H9 (cell line): ENCODE results near the gene GABRB2. TPM values are rescaled to one million over a fixed set of nuclear protein-coding genes. Genes with fewer than 3 reads are reported as not detected.

Experiments used
- DNase-seq: peaks from one replicate; pipeline ENCODE4 v3.0.0-alpha.2; 2017
- H2AFZ ChIP-seq: one replicate; pipeline ENCODE4 v1.6.1; 2013; ENCODE audit warnings: mild to moderate bottlenecking, low read length, control low read depth, moderate library complexity
- H2AK5ac ChIP-seq: 2 replicates; pipeline ENCODE4 v1.6.1; 2013; ENCODE audit warnings: low read length, control low read depth, mixed read lengths; ENCODE audit not compliant: insufficient read length
- H2BK120ac ChIP-seq: one replicate; pipeline ENCODE4 v1.6.1; 2013; ENCODE audit warnings: low read depth, mild to moderate bottlenecking, low read length, control low read depth, inconsistent platforms; ENCODE audit not compliant: poor library complexity, severe bottlenecking
- H2BK12ac ChIP-seq: 2 replicates; pipeline ENCODE4 v1.6.1; 2013; ENCODE audit warnings: low read length, control low read depth, mixed read lengths, low read depth; ENCODE audit not compliant: insufficient read length
- H2BK15ac ChIP-seq: 2 replicates; pipeline ENCODE4 v1.6.1; 2013; ENCODE audit warnings: low read depth, low read length, control low read depth
- H2BK20ac ChIP-seq: one replicate; pipeline ENCODE4 v1.6.1; 2013; ENCODE audit warnings: low read depth, mild to moderate bottlenecking, low read length, control low read depth, inconsistent platforms; ENCODE audit not compliant: poor library complexity, severe bottlenecking
- H2BK5ac ChIP-seq: 2 replicates; pipeline ENCODE4 v1.6.1; 2013; ENCODE audit warnings: low read length, control low read depth, mixed read lengths; ENCODE audit not compliant: insufficient read length
- H3K14ac ChIP-seq: 2 replicates; pipeline ENCODE4 v1.6.1; 2013; ENCODE audit warnings: low read length, control low read depth; ENCODE audit not compliant: insufficient read depth
- H3K18ac ChIP-seq: 2 replicates; pipeline ENCODE4 v1.6.1; 2013; ENCODE audit warnings: low read depth, mild to moderate bottlenecking, mixed read lengths, low read length, control low read depth; ENCODE audit not compliant: insufficient read length
- H3K23ac ChIP-seq: 2 replicates; pipeline ENCODE4 v1.6.1; 2013; ENCODE audit warnings: low read length, control low read depth, mixed read lengths, low read depth; ENCODE audit not compliant: insufficient read length
- H3K23me2 ChIP-seq: 2 replicates; pipeline ENCODE4 v1.6.1; 2013; ENCODE audit warnings: low read depth, mild to moderate bottlenecking, mixed read lengths, low read length, control low read depth; ENCODE audit not compliant: insufficient read length, poor library complexity, severe bottlenecking
- H3K27ac ChIP-seq: 2 replicates; pipeline ENCODE4 v1.5.1; 2013; ENCODE audit warnings: low read length, control low read depth, mixed read lengths, low read depth; ENCODE audit not compliant: insufficient read length
- H3K27me3 ChIP-seq: 2 replicates; pipeline ENCODE4 v1.6.1; 2013; ENCODE audit warnings: low read length, control low read depth, inconsistent platforms; ENCODE audit not compliant: insufficient read depth
- H3K4ac ChIP-seq: 2 replicates; pipeline ENCODE4 v1.6.1; 2013; ENCODE audit warnings: low read depth, mild to moderate bottlenecking, control low read depth, inconsistent platforms, low read length, moderate library complexity
- H3K4me1 ChIP-seq: 2 replicates; pipeline ENCODE4 v1.6.1; 2013; ENCODE audit warnings: low read length, control low read depth, inconsistent platforms; ENCODE audit not compliant: insufficient read depth
- H3K4me2 ChIP-seq: 2 replicates; pipeline ENCODE4 v1.6.1; 2013; ENCODE audit warnings: low read length, control low read depth, mixed read lengths; ENCODE audit not compliant: insufficient read length, insufficient read depth
- H3K56ac ChIP-seq: 2 replicates; pipeline ENCODE4 v1.6.1; 2013; ENCODE audit warnings: low read depth, mild to moderate bottlenecking, mixed read lengths, low read length, control low read depth; ENCODE audit not compliant: insufficient read length
- H3K79me1 ChIP-seq: 2 replicates; pipeline ENCODE4 v1.6.1; 2013; ENCODE audit warnings: low read depth, mild to moderate bottlenecking, moderate library complexity, low read length, control low read depth, inconsistent platforms; ENCODE audit not compliant: insufficient read depth, poor library complexity, severe bottlenecking
- H3K79me2 ChIP-seq: 2 replicates; pipeline ENCODE4 v1.6.1; 2013; ENCODE audit warnings: low read length, control low read depth, inconsistent platforms; ENCODE audit not compliant: insufficient read depth
- H3K9ac ChIP-seq: 2 replicates; pipeline ENCODE4 v1.6.1; 2013; ENCODE audit warnings: low read length, control low read depth, mixed read lengths; ENCODE audit not compliant: insufficient read length; ENCODE audit errors: extremely low read depth
- H3K9me3 ChIP-seq: one replicate; pipeline ENCODE4 v1.6.1; 2013; ENCODE audit warnings: low read depth, low read length, inconsistent platforms; ENCODE audit not compliant: control insufficient read depth
- H3T11ph ChIP-seq: one replicate; pipeline ENCODE4 v1.6.1; 2013; ENCODE audit warnings: mild to moderate bottlenecking, low read length, control low read depth, inconsistent platforms
- H4K20me1 ChIP-seq: one replicate; pipeline ENCODE4 v1.6.1; 2013; ENCODE audit not compliant: control insufficient read depth, insufficient read length, insufficient read depth
- H4K5ac ChIP-seq: 2 replicates; pipeline ENCODE4 v1.6.1; 2013; ENCODE audit warnings: low read depth, mild to moderate bottlenecking, mixed read lengths, low read length, control low read depth; ENCODE audit not compliant: insufficient read length
- H4K8ac ChIP-seq: replicated peaks from 2 replicates; pipeline ENCODE4 v1.6.1; 2013; ENCODE audit warnings: low read length, control low read depth, mixed read lengths, low read depth; ENCODE audit not compliant: insufficient read length
- H4K91ac ChIP-seq: 2 replicates; pipeline ENCODE4 v1.6.1; 2013; ENCODE audit warnings: low read depth, mild to moderate bottlenecking, moderate library complexity, mixed read lengths, low read length, control low read depth; ENCODE audit not compliant: insufficient read length
- H3K27ac Mint-ChIP-seq, 3 experiments: 2 replicates in 2 of 3; 3 replicates in 1 of 3; pipeline ENCODE4 v1.8.0; 2020 to 2021; ENCODE audit warnings: mixed read lengths in 3 of 3, mild to moderate bottlenecking in 1 of 3, moderate library complexity in 1 of 3
- H3K27me3 Mint-ChIP-seq: 2 replicates; pipeline ENCODE4 v1.8.0; 2021; ENCODE audit warnings: low read depth, mild to moderate bottlenecking, moderate library complexity, mixed read lengths
- H3K36me3 Mint-ChIP-seq, 3 experiments: 2 replicates in 2 of 3; 3 replicates in 1 of 3; pipeline ENCODE4 v1.8.0; 2020 to 2021; ENCODE audit warnings: low read depth in 3 of 3, mixed read lengths in 3 of 3; ENCODE audit not compliant: insufficient read depth in 1 of 3
- H3K4me1 Mint-ChIP-seq, 2 experiments: 2 replicates each; pipeline ENCODE4 v1.8.0; 2020; ENCODE audit warnings: mixed read lengths in 2 of 2
- H3K4me3 Mint-ChIP-seq, 2 experiments: 2 replicates in 1 of 2; 3 replicates in 1 of 2; pipeline ENCODE4 v1.8.0; 2020 to 2021; ENCODE audit warnings: mild to moderate bottlenecking in 2 of 2, mixed read lengths in 2 of 2, moderate library complexity in 1 of 2
- H3K9me3 Mint-ChIP-seq, 2 experiments: 2 replicates in 1 of 2; 3 replicates in 1 of 2; pipeline ENCODE4 v1.8.0; 2020; ENCODE audit warnings: mild to moderate bottlenecking in 2 of 2, mixed read lengths in 2 of 2, moderate library complexity in 1 of 2
- WGBS: extraction: QIAGEN DNeasy Blood & Tissue Kit; methylation state at CpG from one replicate; pipeline ENCODE4 v1.1.7; 2013; ENCODE audit warnings: missing lambda C conversion rate, low lambda C conversion rate, mixed read lengths; ENCODE audit not compliant: insufficient read length; ENCODE audit errors: extremely low coverage; 5-methylcytosine and 5-hydroxymethylcytosine counted together
- total RNA-seq: library from RNA; stranded (reverse); gene quantifications from 2 replicates; pipeline ENCODE4 v1.2.1, GENCODE V29; 2021
- TF ChIP-seq, protein P1 (sequence below): fragments of 200-600 bp; sonication (generic); conservative IDR thresholded peaks from 3 replicates; pipeline ENCODE4 v1.8.0; 2021; ENCODE audit warnings: antibody characterized with exemption, mild to moderate bottlenecking

The GABRB2 gene
- total RNA-seq, 1 experiment from 2014 or later: 0.20 TPM

- Histone ChIP-seq H2BK12ac (no peak overlapping the region), H3K23me2 (no peaks in the 10 kb centered on the region), H3K4ac (no peak overlapping the region), H3K18ac (no peak overlapping the region), H4K5ac (no peak overlapping the region), H3K27ac (no peak overlapping the region), H4K20me1 (no peaks in the 10 kb centered on the region), H2BK20ac (no peak overlapping the region), H3K27me3 (no peaks in the 10 kb centered on the region), H2AK5ac (no peak overlapping the region), H3T11ph (no peak overlapping the region), H3K79me1 (no peaks in the 10 kb centered on the region), H3K9ac (no peak overlapping the region), H3K56ac (no peak overlapping the region), H3K4me1 (no peaks in the 10 kb centered on the region), H2AFZ (no peak overlapping the region), H3K79me2 (no peaks in the 10 kb centered on the region), H4K91ac (no peak overlapping the region), H3K23ac (no peak overlapping the region), H2BK120ac (no peak overlapping the region), H2BK15ac (no peak overlapping the region), H4K8ac (no peak overlapping the region), H2BK5ac (no peak overlapping the region), H3K4me2 (no peak overlapping the region), H3K9me3 (no peaks in the 10 kb centered on the region), H3K14ac (no peak overlapping the region)
- no peak overlapping the region for H3K4me3 Mint-ChIP-seq
- peaks cover 2 to 5% of the 10 kb centered on the region in 2 experiments; a peak in 2 of 5 replicates for H3K9me3 Mint-ChIP-seq
- H3K36me3 Mint-ChIP-seq: no peaks in the 10 kb centered on the region
- no CpG with 5 or more reads among the region's 3 CpGs for WGBS
- TF ChIP-seq, protein P1, sequence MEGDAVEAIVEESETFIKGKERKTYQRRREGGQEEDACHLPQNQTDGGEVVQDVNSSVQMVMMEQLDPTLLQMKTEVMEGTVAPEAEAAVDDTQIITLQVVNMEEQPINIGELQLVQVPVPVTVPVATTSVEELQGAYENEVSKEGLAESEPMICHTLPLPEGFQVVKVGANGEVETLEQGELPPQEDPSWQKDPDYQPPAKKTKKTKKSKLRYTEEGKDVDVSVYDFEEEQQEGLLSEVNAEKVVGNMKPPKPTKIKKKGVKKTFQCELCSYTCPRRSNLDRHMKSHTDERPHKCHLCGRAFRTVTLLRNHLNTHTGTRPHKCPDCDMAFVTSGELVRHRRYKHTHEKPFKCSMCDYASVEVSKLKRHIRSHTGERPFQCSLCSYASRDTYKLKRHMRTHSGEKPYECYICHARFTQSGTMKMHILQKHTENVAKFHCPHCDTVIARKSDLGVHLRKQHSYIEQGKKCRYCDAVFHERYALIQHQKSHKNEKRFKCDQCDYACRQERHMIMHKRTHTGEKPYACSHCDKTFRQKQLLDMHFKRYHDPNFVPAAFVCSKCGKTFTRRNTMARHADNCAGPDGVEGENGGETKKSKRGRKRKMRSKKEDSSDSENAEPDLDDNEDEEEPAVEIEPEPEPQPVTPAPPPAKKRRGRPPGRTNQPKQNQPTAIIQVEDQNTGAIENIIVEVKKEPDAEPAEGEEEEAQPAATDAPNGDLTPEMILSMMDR: no peak
- peak overlapping the region in 1 of 3 experiments; percentile 23; a peak in 1 of 7 replicates for H3K27ac Mint-ChIP-seq
- DNase-seq: no peak
- no peaks in the 10 kb centered on the region for H3K4me1 Mint-ChIP-seq
- no peaks in the 10 kb centered on the region for H3K27me3 Mint-ChIP-seq
Measured at GRCh38 chr5:161314033-161314432, 232.5 kb downstream of the GABRB2 start.
